Mesothelial cell of epicardium (in vitro differentiated cells): ENCODE measurements around the gene CST11. TPM values are rescaled to one million over a fixed set of nuclear protein-coding genes. Genes with fewer than 3 reads are reported as not detected.

Source experiments
- DNase-seq, 2 experiments: peaks; one replicate each; pipeline ENCODE4 v3.0.0; 2021; ENCODE audit warnings: low spot score in 2 of 2; ENCODE audit not compliant: unreplicated experiment in 2 of 2
- H3K27ac Mint-ChIP-seq: 2 replicates; pipeline ENCODE4 v1.8.0; 2021; ENCODE audit warnings: mixed read lengths
- H3K27me3 Mint-ChIP-seq: 2 replicates; pipeline ENCODE4 v1.8.0; 2021; ENCODE audit warnings: low read depth, mixed read lengths
- H3K36me3 Mint-ChIP-seq: 2 replicates; pipeline ENCODE4 v1.8.0; 2021; ENCODE audit warnings: mixed read lengths
- H3K4me1 Mint-ChIP-seq: 2 replicates; pipeline ENCODE4 v1.8.0; 2021; ENCODE audit warnings: mixed read lengths
- H3K4me3 Mint-ChIP-seq: 2 replicates; pipeline ENCODE4 v1.8.0; 2021; ENCODE audit warnings: mild to moderate bottlenecking, moderate library complexity, mixed read lengths
- H3K9me3 Mint-ChIP-seq: 2 replicates; pipeline ENCODE4 v1.8.0; 2021; ENCODE audit warnings: mixed read lengths
- CTCF ChIP-seq: fragments of 200-600 bp; sonication (generic); IDR thresholded peaks from one replicate; pipeline ENCODE4 v1.5.0; 2021; ENCODE audit warnings: antibody characterized with exemption; ENCODE audit not compliant: unreplicated experiment
- total RNA-seq: library from RNA; stranded (reverse); gene quantifications from 3 replicates; pipeline ENCODE4 v1.2.1, GENCODE V29; 2021

The CST11 gene
- total RNA-seq, 1 donor from 2014 or later: not detected

DNA sequence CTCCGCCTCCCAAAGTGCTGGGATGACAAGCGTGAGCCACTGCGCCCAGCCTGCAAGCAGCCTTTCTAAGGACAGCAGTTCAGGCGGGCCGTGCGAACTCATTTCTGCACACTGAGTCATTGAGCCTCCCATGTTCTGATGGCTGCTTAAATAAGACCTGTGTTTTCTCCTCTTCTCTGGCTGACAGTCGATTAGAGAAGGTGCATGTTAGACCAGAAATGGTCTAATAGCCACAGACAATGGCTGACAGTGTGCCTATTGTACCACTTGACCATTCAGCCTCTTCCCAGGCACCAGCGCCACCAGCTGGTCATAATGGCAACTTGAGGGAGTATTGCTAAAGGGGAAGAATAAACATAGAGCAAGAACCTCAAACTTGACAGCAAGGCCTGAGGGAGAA lies 6.2 kb downstream of the CST11 start:
- H3K9me3 Mint-ChIP-seq: no peaks in the 10 kb centered on the region
- H3K36me3 Mint-ChIP-seq: no peaks in the 10 kb centered on the region
- no peaks in the 10 kb centered on the region for H3K4me1 Mint-ChIP-seq
- H3K4me3 Mint-ChIP-seq: no peak overlapping the region
- peaks cover 13% of the 10 kb centered on the region for H3K27me3 Mint-ChIP-seq
- TF ChIP-seq CTCF: no peak
- no peak overlapping the region for H3K27ac Mint-ChIP-seq
- no peak for DNase-seq

GRCh38 chr20:23445596-23446217 lies 7.0 kb downstream of the CST11 start:
- TF ChIP-seq CTCF: no peak
- H3K4me1 Mint-ChIP-seq: no peaks in the 10 kb centered on the region
- H3K9me3 Mint-ChIP-seq: no peaks in the 10 kb centered on the region
- H3K27me3 Mint-ChIP-seq: peaks cover 8% of the 10 kb centered on the region
- no peak overlapping the region for H3K27ac Mint-ChIP-seq
- H3K4me3 Mint-ChIP-seq: no peak overlapping the region
- H3K36me3 Mint-ChIP-seq: no peaks in the 10 kb centered on the region
- DNase-seq: no peak

- Mint-ChIP-seq H3K4me1 (no peaks in the 10 kb centered on the region), H3K27ac (no peak overlapping the region), H3K9me3 (no peaks in the 10 kb centered on the region), H3K27me3 (peaks cover 10% of the 10 kb centered on the region), H3K36me3 (no peaks in the 10 kb centered on the region), H3K4me3 (no peak overlapping the region)
- no peak for DNase-seq
- no peak for TF ChIP-seq CTCF
These were observed 7.8 kb downstream of the CST11 start for GRCh38 chr20:23444859-23445258.

DNA sequence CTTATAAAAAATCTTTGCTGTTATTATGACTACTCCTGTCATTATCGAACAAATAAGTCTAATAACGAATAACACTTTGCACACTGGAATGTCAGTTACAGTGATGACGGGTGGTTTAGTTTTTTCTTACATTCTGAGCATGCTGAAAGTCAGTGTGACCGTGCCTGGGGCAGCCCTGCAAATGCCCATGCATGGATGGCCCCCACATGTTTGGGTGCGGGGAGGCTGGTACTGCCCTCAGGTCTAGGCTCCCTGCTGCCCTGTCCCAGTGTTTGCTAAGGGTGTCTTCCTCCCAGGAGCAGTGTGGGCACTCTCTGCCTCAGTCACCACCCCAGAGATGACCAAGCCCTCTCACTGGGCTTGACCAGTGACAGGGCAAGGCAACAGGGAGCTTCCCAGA lies 10.2 kb downstream of the CST11 start:
- no peak for DNase-seq
- Mint-ChIP-seq H3K4me3 (no peak overlapping the region), H3K4me1 (no peaks in the 10 kb centered on the region), H3K9me3 (no peaks in the 10 kb centered on the region), H3K27ac (no peak overlapping the region), H3K27me3 (peaks cover 9% of the 10 kb centered on the region), H3K36me3 (no peaks in the 10 kb centered on the region)
- TF ChIP-seq CTCF: no peak

- Mint-ChIP-seq H3K27ac (no peak overlapping the region), H3K27me3 (peaks cover 9% of the 10 kb centered on the region), H3K4me3 (no peak overlapping the region), H3K4me1 (no peaks in the 10 kb centered on the region), H3K36me3 (no peaks in the 10 kb centered on the region), H3K9me3 (no peaks in the 10 kb centered on the region)
- peak; percentile 86 for TF ChIP-seq CTCF
- DNase-seq: peak in 1 of 2 experiments; percentile 82
These were observed 10.8 kb downstream of the CST11 start for GRCh38 chr20:23441850-23442313.
